HG03025 (cell line): ENCODE measurements around the gene TEX38.
"Not testable (repeated sequence)": the region's sequence is repeated elsewhere in the genome, so short reads cannot be mapped to it uniquely, and the experiment has no call there.

Experiments
- ATAC-seq: cut with Tn5 transposase; IDR thresholded peaks from one replicate; pipeline ENCODE4 v1.9.1; 2021; ENCODE audit warnings: mild to moderate bottlenecking, moderate library complexity; ENCODE audit not compliant: unreplicated experiment, low FRiP score

Gene TEX38

GRCh38 chr1:46654698-46655097 is 17.0 kb upstream of the TEX38 start:
- not testable (repeated sequence) for ATAC-seq

GRCh38 chr1:46655848-46656247 is 15.8 kb upstream of the TEX38 start:
- no peak for ATAC-seq

GRCh38 chr1:46656643-46657042 is 15.0 kb upstream of the TEX38 start:
- ATAC-seq, result no peak

GRCh38 chr1:46657775-46658174 is 13.9 kb upstream of the TEX38 start:
- ATAC-seq, result no peak

GRCh38 chr1:46659307-46659870 is 12.3 kb upstream of the TEX38 start:
- no peak for ATAC-seq

GRCh38 chr1:46660116-46660515 is 11.5 kb upstream of the TEX38 start:
- peak; percentile 71 for ATAC-seq

GRCh38 chr1:46662919-46663318 is 8.7 kb upstream of the TEX38 start:
- ATAC-seq, result not testable (repeated sequence)

GRCh38 chr1:46665983-46666382 is 5.7 kb upstream of the TEX38 start:
- ATAC-seq, result no peak

GRCh38 chr1:46667782-46668760 is 3.6 kb upstream of the TEX38 start, which contains the start of gene ATPAF1:
Gene ATPAF1, minus strand, starts transcription at chr1:46668364. Its CDS starts 42 bp downstream, at chr1:46668322.
- ATAC-seq, result peak; percentile 64

GRCh38 chr1:46670134-46670533 is 1.5 kb upstream of the TEX38 start:
- no peak for ATAC-seq

GRCh38 chr1:46672696-46673095 is 1.0 kb downstream of the TEX38 start:
- no peak for ATAC-seq

- no peak for ATAC-seq
Measured at GRCh38 chr1:46673749-46674182, 2.1 kb downstream of the TEX38 start.

- no peak for ATAC-seq
Measured at GRCh38 chr1:46675549-46676314, 4.1 kb downstream of the TEX38 start.

- ATAC-seq, result no peak
Measured at GRCh38 chr1:46676531-46676930, 4.9 kb downstream of the TEX38 start.

GRCh38 chr1:46677339-46677738 is 5.7 kb downstream of the TEX38 start:
- no peak for ATAC-seq

- no peak for ATAC-seq
Measured at GRCh38 chr1:46679789-46680573, 8.3 kb downstream of the TEX38 start.

- no peak for ATAC-seq
Measured at GRCh38 chr1:46681333-46682034, 9.8 kb downstream of the TEX38 start.

GRCh38 chr1:46682064-46682463 is 10.4 kb downstream of the TEX38 start:
- no peak for ATAC-seq

- no peak for ATAC-seq
Measured at GRCh38 chr1:46684670-46685069, 13.0 kb downstream of the TEX38 start.

GRCh38 chr1:46686255-46686654 is 14.6 kb downstream of the TEX38 start:
- ATAC-seq, result no peak
